ENCODE data around the gene TADA2A. TPM values are rescaled to one million over a fixed set of nuclear protein-coding genes. Genes with fewer than 3 reads are reported as not detected.

TADA2A gene
- total and polyA plus RNA-seq, 4 donors, result 12.9 to 25.6 (median 18.7) TPM

GRCh38 chr17:37368577-37368976, 38.1 kb upstream of the TADA2A start:
- 79% methylated on average over 3 of the region's 3 CpGs for WGBS, 2 donors
- no peaks in the 10 kb centered on the region for H3K27me3 ChIP-seq (ENCODE audit: control insufficient read depth in 1 of 2, insufficient read depth in 2 of 2, low read length in 1 of 2)
- intact Hi-C loops (cut with DNase I), result no loop called here
- DNase-seq (no peak), ATAC-seq (ENCODE audit: low FRiP score) (no peak)
- no peaks in the 10 kb centered on the region for H3K4me1 ChIP-seq (ENCODE audit: control insufficient read depth in 1 of 2, insufficient read depth in 2 of 2, low read length in 2 of 2)
- H3K9me3 ChIP-seq (ENCODE audit: control insufficient read depth, low read length), result no peaks in the 10 kb centered on the region
- no peak overlapping the region for H3K4me3 ChIP-seq (ENCODE audit: low read length in 2 of 2)
- H3K36me3 ChIP-seq (ENCODE audit: control insufficient read depth in 1 of 2, insufficient read depth in 2 of 2, low read length in 1 of 2), result no peaks in the 10 kb centered on the region
- no peak overlapping the region for H3K27ac ChIP-seq (ENCODE audit: low read depth in 1 of 2, low read length in 2 of 2)

- H3K27ac ChIP-seq (ENCODE audit: low read depth in 1 of 2, low read length in 2 of 2), result no peak overlapping the region
- DNase-seq (peak in 1 of 2 donors; percentile 63), ATAC-seq (ENCODE audit: low FRiP score) (peak; percentile 81)
- no peaks in the 10 kb centered on the region for H3K9me3 ChIP-seq (ENCODE audit: control insufficient read depth, low read length)
- no peaks in the 10 kb centered on the region for H3K36me3 ChIP-seq (ENCODE audit: control insufficient read depth in 1 of 2, insufficient read depth in 2 of 2, low read length in 1 of 2)
- intact Hi-C loops (cut with DNase I), result no loop called here
- 5 to 6% methylated on average over 4 of the region's 4 CpGs for WGBS, 2 donors
- no peaks in the 10 kb centered on the region for H3K27me3 ChIP-seq (ENCODE audit: control insufficient read depth in 1 of 2, insufficient read depth in 2 of 2, low read length in 1 of 2)
- H3K4me3 ChIP-seq (ENCODE audit: low read length in 2 of 2), result no peak overlapping the region
- no peaks in the 10 kb centered on the region for H3K4me1 ChIP-seq (ENCODE audit: control insufficient read depth in 1 of 2, insufficient read depth in 2 of 2, low read length in 2 of 2)
Observed at GRCh38 chr17:37373530-37374159, 33.0 kb upstream of the TADA2A start.

DNA sequence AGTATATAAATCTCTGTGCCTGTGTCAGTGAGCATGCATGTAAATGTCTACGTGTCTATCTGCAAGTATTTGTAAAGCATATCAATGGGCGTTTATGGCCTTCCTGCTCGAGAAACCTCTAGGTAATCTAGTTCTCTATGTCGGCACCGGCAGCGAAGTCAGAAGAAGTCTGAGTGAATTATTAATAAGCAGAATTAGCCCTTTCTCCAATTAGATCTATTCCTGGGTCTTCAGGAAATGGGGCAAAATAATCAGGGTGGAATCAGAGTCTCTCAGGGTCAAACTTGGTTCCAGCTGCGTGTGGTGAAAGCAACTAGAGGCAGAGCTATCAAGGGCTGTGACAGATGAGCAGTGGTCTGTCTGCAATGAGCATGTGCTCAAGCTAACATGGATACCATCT, 31.0 kb upstream of the TADA2A start, which contains the start of gene C17orf78:
C17orf78 (plus strand) TSS at position 280 of the 400 bp plus-strand sequence; CDS start at position 388, 108 bp downstream.
- Histone ChIP-seq H3K36me3 (ENCODE audit: control insufficient read depth in 1 of 2, insufficient read depth in 2 of 2, low read length in 1 of 2) (no peaks in the 10 kb centered on the region), H3K4me3 (ENCODE audit: low read length in 2 of 2) (no peak within 1 kb of the TSS), H3K4me1 (ENCODE audit: control insufficient read depth in 1 of 2, insufficient read depth in 2 of 2, low read length in 2 of 2) (no peaks in the 10 kb centered on the region), H3K27me3 (ENCODE audit: control insufficient read depth in 1 of 2, insufficient read depth in 2 of 2, low read length in 1 of 2) (no peaks in the 10 kb centered on the region), H3K9me3 (ENCODE audit: control insufficient read depth, low read length) (no peaks in the 10 kb centered on the region), H3K27ac (ENCODE audit: low read depth in 1 of 2, low read length in 2 of 2) (no peak within 1 kb of the TSS)
- no peak for ATAC-seq (ENCODE audit: low FRiP score)
- WGBS, 2 donors, result 87 to 90% methylated on average over 7 of the region's 7 CpGs
- no peak for DNase-seq
- intact Hi-C loops (cut with DNase I), result no loop called here

DNA sequence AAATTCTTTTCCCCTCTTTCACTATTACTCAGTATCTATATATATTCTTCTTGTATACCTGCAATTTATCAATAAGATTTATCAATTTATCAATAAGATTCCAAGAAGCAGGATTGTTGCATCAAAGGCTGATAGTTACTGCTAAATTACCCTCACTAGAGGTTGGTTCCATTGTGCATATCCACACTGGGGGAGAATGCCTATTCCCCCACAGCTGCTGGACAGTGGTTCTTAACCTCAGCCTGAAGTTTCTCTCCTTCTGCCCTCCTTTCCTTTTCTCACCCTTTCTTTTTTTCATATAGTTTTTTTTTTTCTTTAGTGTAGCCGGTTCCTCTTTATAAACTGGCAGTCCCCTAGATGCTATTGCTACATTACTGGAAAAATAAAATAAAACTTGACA, 24.6 kb upstream of the TADA2A start:
- H3K9me3 ChIP-seq (ENCODE audit: control insufficient read depth, low read length), result no peaks in the 10 kb centered on the region
- no peak for ATAC-seq (ENCODE audit: low FRiP score)
- H3K27me3 ChIP-seq (ENCODE audit: control insufficient read depth in 1 of 2, insufficient read depth in 2 of 2, low read length in 1 of 2), result no peaks in the 10 kb centered on the region
- H3K4me1 ChIP-seq (ENCODE audit: control insufficient read depth in 1 of 2, insufficient read depth in 2 of 2, low read length in 2 of 2), result no peaks in the 10 kb centered on the region
- intact Hi-C loops (cut with DNase I), result no loop called here
- no peak overlapping the region for H3K27ac ChIP-seq (ENCODE audit: low read depth in 1 of 2, low read length in 2 of 2)
- no peak for DNase-seq
- 68 to 84% methylated on average over 1 of the region's 1 CpG for WGBS, 2 donors
- no peaks in the 10 kb centered on the region for H3K36me3 ChIP-seq (ENCODE audit: control insufficient read depth in 1 of 2, insufficient read depth in 2 of 2, low read length in 1 of 2)
- no peak overlapping the region for H3K4me3 ChIP-seq (ENCODE audit: low read length in 2 of 2)

DNA sequence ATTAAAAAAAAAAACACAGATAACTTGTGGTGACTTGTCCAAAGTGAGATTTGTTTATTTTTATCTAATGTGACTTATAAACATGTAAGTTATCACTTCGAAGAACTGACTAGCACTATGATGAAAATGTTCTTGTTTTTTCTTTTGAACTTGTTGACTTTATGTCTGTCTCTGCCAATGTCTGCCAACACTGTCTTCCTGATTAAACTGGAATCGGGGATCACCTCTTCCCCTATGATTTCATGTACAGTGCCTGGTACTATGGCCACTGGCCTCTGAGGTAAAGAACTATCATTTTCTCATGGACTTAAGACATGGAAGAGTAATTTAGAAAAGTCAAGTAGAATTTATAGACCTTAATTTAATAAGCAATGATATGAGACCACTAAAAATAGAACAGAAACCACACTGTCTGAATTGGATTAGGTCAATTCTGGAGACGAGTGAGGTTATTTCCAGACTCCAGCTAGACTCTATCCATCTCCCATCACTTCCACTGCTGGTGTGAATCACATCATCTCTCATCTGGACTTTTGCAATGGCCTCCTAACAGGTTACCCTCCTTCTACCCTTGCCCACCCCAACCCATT, 22.0 kb upstream of the TADA2A start:
- intact Hi-C loops (cut with DNase I), result no loop called here
- Histone ChIP-seq H3K4me1 (ENCODE audit: control insufficient read depth in 1 of 2, insufficient read depth in 2 of 2, low read length in 2 of 2) (no peaks in the 10 kb centered on the region), H3K9me3 (ENCODE audit: control insufficient read depth, low read length) (no peaks in the 10 kb centered on the region), H3K36me3 (ENCODE audit: control insufficient read depth in 1 of 2, insufficient read depth in 2 of 2, low read length in 1 of 2) (no peaks in the 10 kb centered on the region), H3K4me3 (ENCODE audit: low read length in 2 of 2) (no peak overlapping the region), H3K27ac (ENCODE audit: low read depth in 1 of 2, low read length in 2 of 2) (no peak overlapping the region), H3K27me3 (ENCODE audit: control insufficient read depth in 1 of 2, insufficient read depth in 2 of 2, low read length in 1 of 2) (no peaks in the 10 kb centered on the region)
- DNase-seq (no peak), ATAC-seq (ENCODE audit: low FRiP score) (no peak)
- 50 to 65% methylated on average over 3 of the region's 3 CpGs for WGBS, 2 donors

GRCh38 chr17:37385474-37385990, 21.2 kb upstream of the TADA2A start:
- intact Hi-C loops (cut with DNase I), result no loop called here
- no peak for DNase-seq
- Histone ChIP-seq H3K27ac (ENCODE audit: low read depth in 1 of 2, low read length in 2 of 2) (no peak overlapping the region), H3K4me1 (ENCODE audit: control insufficient read depth in 1 of 2, insufficient read depth in 2 of 2, low read length in 2 of 2) (no peaks in the 10 kb centered on the region), H3K27me3 (ENCODE audit: control insufficient read depth in 1 of 2, insufficient read depth in 2 of 2, low read length in 1 of 2) (no peaks in the 10 kb centered on the region), H3K4me3 (ENCODE audit: low read length in 2 of 2) (no peak overlapping the region), H3K36me3 (ENCODE audit: control insufficient read depth in 1 of 2, insufficient read depth in 2 of 2, low read length in 1 of 2) (no peaks in the 10 kb centered on the region), H3K9me3 (ENCODE audit: control insufficient read depth, low read length) (no peaks in the 10 kb centered on the region)
- no peak for ATAC-seq (ENCODE audit: low FRiP score)

DNA sequence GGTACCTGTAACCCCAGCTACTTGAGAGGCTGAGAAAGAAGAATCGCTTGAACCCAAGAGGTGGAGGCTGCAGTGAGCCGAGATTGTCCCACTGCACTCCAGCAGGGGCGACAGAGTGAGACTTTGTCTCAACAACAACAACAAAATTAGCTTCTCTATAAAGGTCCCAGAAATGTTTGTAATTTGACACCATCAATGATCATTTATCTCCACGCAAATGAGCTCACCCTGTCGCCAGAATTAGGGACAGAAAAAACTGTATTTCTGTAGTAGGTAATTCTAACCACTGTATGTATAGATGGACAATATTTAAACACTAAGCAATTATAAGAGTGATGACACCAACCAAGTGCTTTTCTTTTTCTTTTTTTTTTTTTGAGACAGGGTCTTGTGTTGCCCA, 20.2 kb upstream of the TADA2A start:
- ATAC-seq (ENCODE audit: low FRiP score) (no peak), DNase-seq (no peak)
- Histone ChIP-seq H3K4me3 (ENCODE audit: low read length in 2 of 2) (no peak overlapping the region), H3K27ac (ENCODE audit: low read depth in 1 of 2, low read length in 2 of 2) (no peak overlapping the region), H3K36me3 (ENCODE audit: control insufficient read depth in 1 of 2, insufficient read depth in 2 of 2, low read length in 1 of 2) (no peaks in the 10 kb centered on the region), H3K4me1 (ENCODE audit: control insufficient read depth in 1 of 2, insufficient read depth in 2 of 2, low read length in 2 of 2) (no peaks in the 10 kb centered on the region), H3K9me3 (ENCODE audit: control insufficient read depth, low read length) (no peaks in the 10 kb centered on the region), H3K27me3 (ENCODE audit: control insufficient read depth in 1 of 2, insufficient read depth in 2 of 2, low read length in 1 of 2) (no peaks in the 10 kb centered on the region)
- intact Hi-C loops (cut with DNase I), result no loop called here
- WGBS, 2 donors, result 93% methylated on average over 5 of the region's 5 CpGs

- DNase-seq (no peak), ATAC-seq (ENCODE audit: low FRiP score) (no peak)
- Histone ChIP-seq H3K27ac (ENCODE audit: low read depth in 1 of 2, low read length in 2 of 2) (no peak overlapping the region), H3K36me3 (ENCODE audit: control insufficient read depth in 1 of 2, insufficient read depth in 2 of 2, low read length in 1 of 2) (no peaks in the 10 kb centered on the region), H3K27me3 (ENCODE audit: control insufficient read depth in 1 of 2, insufficient read depth in 2 of 2, low read length in 1 of 2) (no peaks in the 10 kb centered on the region), H3K9me3 (ENCODE audit: control insufficient read depth, low read length) (no peaks in the 10 kb centered on the region), H3K4me3 (ENCODE audit: low read length in 2 of 2) (no peak overlapping the region), H3K4me1 (ENCODE audit: control insufficient read depth in 1 of 2, insufficient read depth in 2 of 2, low read length in 2 of 2) (no peaks in the 10 kb centered on the region)
- 79% methylated on average over 3 of the region's 3 CpGs for WGBS, 2 donors
- intact Hi-C loops (cut with DNase I), result no loop called here
Observed at GRCh38 chr17:37388266-37388665, 18.4 kb upstream of the TADA2A start.

GRCh38 chr17:37389160-37389559, 17.5 kb upstream of the TADA2A start:
- Histone ChIP-seq H3K4me3 (ENCODE audit: low read length in 2 of 2) (no peak overlapping the region), H3K36me3 (ENCODE audit: control insufficient read depth in 1 of 2, insufficient read depth in 2 of 2, low read length in 1 of 2) (no peaks in the 10 kb centered on the region), H3K27ac (ENCODE audit: low read depth in 1 of 2, low read length in 2 of 2) (no peak overlapping the region), H3K4me1 (ENCODE audit: control insufficient read depth in 1 of 2, insufficient read depth in 2 of 2, low read length in 2 of 2) (no peaks in the 10 kb centered on the region), H3K27me3 (ENCODE audit: control insufficient read depth in 1 of 2, insufficient read depth in 2 of 2, low read length in 1 of 2) (no peaks in the 10 kb centered on the region), H3K9me3 (ENCODE audit: control insufficient read depth, low read length) (no peaks in the 10 kb centered on the region)
- ATAC-seq (ENCODE audit: low FRiP score), result no peak
- WGBS, 2 donors, result 94 to 100% methylated on average over 4 of the region's 4 CpGs
- no peak for DNase-seq
- intact Hi-C loops (cut with DNase I), result no loop called here
